Upper lobe of left lung (tissue), 6 donors: ENCODE data around the gene CABCOCO1. TPM values are rescaled to one million over a fixed set of nuclear protein-coding genes. Genes with fewer than 3 reads are reported as not detected.
"Not testable (repeated sequence)": the region's sequence is repeated elsewhere in the genome, so short reads cannot be mapped to it uniquely, and the experiment has no call there.

Experiments
- ATAC-seq, 2 donors: fragments of 200-7000 bp; cut with Tn5 transposase; one replicate each; pipeline ENCODE4 v1.9.1; 2022; ENCODE audit warnings: mild to moderate bottlenecking in 2 of 2, moderate library complexity in 2 of 2; ENCODE audit not compliant: low FRiP score in 2 of 2
- DNase-seq, 2 donors: peaks; one replicate each; pipeline ENCODE4 v3.0.0-alpha.2; 2019 to 2020
- H3K27ac ChIP-seq, 4 donors: fragments of 200-600 bp; sonication (generic); one replicate each; pipeline ENCODE4 v1.5.1; 2016 to 2019
- H3K27me3 ChIP-seq, 4 donors: fragments of 200-600 bp; sonication (generic); one replicate each; pipeline ENCODE4 v1.5.1; 2017 to 2019
- H3K36me3 ChIP-seq, 4 donors: fragments of 200-600 bp; sonication (generic); one replicate each; pipeline ENCODE4 v1.5.1; 2016 to 2019
- H3K4me1 ChIP-seq, 4 donors: fragments of 200-600 bp; sonication (generic); one replicate each; pipeline ENCODE4 v1.5.1; 2018 to 2019
- H3K4me3 ChIP-seq, 4 donors: fragments of 200-600 bp; sonication (generic); one replicate each; pipeline ENCODE4 v1.5.1; 2017 to 2019; ENCODE audit warnings: mild to moderate bottlenecking in 2 of 4, moderate library complexity in 1 of 4
- H3K9me3 ChIP-seq, 4 donors: fragments of 200-600 bp; sonication (generic); one replicate each; pipeline ENCODE4 v1.5.1; 2018 to 2019
- CTCF ChIP-seq, 6 experiments: fragments of 450-650 bp in 4 of 6; fragments of 200-600 bp in 2 of 6; sonication (generic) in 2 of 6; IDR thresholded peaks; one replicate each; pipeline ENCODE4 v1.5.1; 2016 to 2019; ENCODE audit warnings: antibody characterized with exemption in 6 of 6
- EP300 ChIP-seq, 4 donors: sonication (generic); formaldehyde crosslinking; IDR thresholded peaks; one replicate each; pipeline ENCODE4 v1.5.1; 2017; ENCODE audit warnings: antibody characterized with exemption in 4 of 4, control low read depth in 2 of 4
- POLR2A ChIP-seq, 4 donors: fragments of 450-650 bp; IDR thresholded peaks; one replicate each; pipeline ENCODE4 v1.5.1; 2016 to 2017; ENCODE audit warnings: antibody characterized with exemption in 4 of 4, mild to moderate bottlenecking in 2 of 4
- POLR2AphosphoS5 ChIP-seq, 2 donors: sonication (generic); formaldehyde crosslinking; IDR thresholded peaks; one replicate each; pipeline ENCODE4 v1.5.1; 2017; ENCODE audit warnings: antibody characterized with exemption in 2 of 2
- WGBS, 2 donors: methylation state at CpG; one replicate each; pipeline ENCODE4 v1.1.5; 2017 to 2018; 5-methylcytosine and 5-hydroxymethylcytosine counted together
- total RNA-seq, 6 donors: library from RNA; depleted of rRNA in 4 of 6; stranded (reverse); fragments of >200 nt in 4 of 6; gene quantifications; one replicate each; pipeline versions ENCODE4 v1.1.0 to v1.2.1, GENCODE V29; 2016 to 2021
- donor health status: DM: no; HTN: no; CAD: no; lungs with moderate emphysema.
- donor health status: DM: no; HTN: yes; CAD: no; lungs with severe emphysema.

CABCOCO1 gene
- total RNA-seq, 6 donors from 2014 or later, result 1.3 to 12.2 (median 2.3) TPM; not detected in 1

DNA sequence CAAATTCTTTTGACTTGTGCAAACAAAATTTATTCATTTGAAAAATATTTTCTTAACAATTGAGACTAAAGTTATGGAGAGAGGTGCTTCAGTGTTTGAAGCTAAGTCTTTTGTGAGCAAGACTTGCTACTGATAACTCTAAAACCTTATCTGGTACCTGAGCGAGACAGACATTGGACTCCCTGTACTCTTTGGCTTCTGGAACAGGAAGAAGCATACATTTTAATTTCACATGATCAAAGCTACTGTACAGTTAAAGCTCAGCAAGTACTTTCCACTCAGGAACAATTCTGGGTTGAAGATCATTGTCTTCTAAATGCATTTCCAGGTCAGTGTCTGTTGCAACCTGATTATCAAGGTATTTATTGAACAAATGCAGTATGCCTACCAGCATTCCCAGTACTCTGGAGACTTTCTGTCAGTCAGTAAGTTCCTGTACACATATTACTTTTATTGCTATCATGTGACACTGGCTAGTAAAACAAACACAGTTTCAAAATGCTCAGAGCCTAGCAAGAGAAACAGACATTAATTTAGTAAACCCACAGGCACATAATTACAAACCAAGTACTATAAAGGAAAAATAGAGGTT lies 42.4 kb downstream of the CABCOCO1 start:
- 65% methylated on average over 1 of the region's 1 CpG for WGBS, 2 donors
- H3K36me3 ChIP-seq, result no peaks in the 10 kb centered on the region
- no peaks in the 10 kb centered on the region for H3K27me3 ChIP-seq
- no peak for DNase-seq
- no peak for TF ChIP-seq POLR2AphosphoS5 (IDR thresholded peaks at IDR 0.05)
- no peak for TF ChIP-seq POLR2A (IDR thresholded peaks at IDR 0.05)
- no peak for TF ChIP-seq EP300 (IDR thresholded peaks at IDR 0.05)
- no peak for TF ChIP-seq CTCF (IDR thresholded peaks at IDR 0.05)
- no peak for ATAC-seq
- no peaks in the 10 kb centered on the region for H3K9me3 ChIP-seq
- H3K4me1 ChIP-seq, result no peaks in the 10 kb centered on the region
- no peak overlapping the region for H3K27ac ChIP-seq
- H3K4me3 ChIP-seq, result no peak overlapping the region

DNA sequence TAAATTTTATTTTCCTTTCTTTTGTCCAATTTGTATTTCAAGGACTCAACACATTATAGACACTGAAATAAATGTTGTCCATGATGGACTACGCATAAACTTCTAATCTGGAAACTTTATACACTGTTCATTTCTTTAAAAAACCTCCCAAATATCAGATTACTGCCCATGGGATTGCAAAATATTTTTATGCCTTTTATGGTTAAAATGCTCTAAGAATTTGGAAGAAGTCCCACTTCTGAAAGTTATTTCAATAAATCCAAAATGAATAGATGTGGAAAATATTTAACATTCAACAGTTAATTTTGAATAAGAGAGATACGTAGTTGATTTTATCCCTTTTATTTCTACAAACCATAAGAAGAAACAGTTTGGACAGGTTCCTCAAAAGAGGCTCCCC lies 46.1 kb downstream of the CABCOCO1 start:
- no peaks in the 10 kb centered on the region for H3K9me3 ChIP-seq
- H3K4me3 ChIP-seq, result no peak overlapping the region
- H3K27me3 ChIP-seq, result no peaks in the 10 kb centered on the region
- TF ChIP-seq CTCF (IDR thresholded peaks at IDR 0.05), result no peak
- TF ChIP-seq POLR2AphosphoS5 (IDR thresholded peaks at IDR 0.05), result no peak
- no peak for TF ChIP-seq EP300 (IDR thresholded peaks at IDR 0.05)
- TF ChIP-seq POLR2A (IDR thresholded peaks at IDR 0.05), result no peak
- WGBS, 2 donors, result 71 to 78% methylated on average over 2 of the region's 2 CpGs
- H3K27ac ChIP-seq, result no peak overlapping the region
- no peak for DNase-seq
- no peaks in the 10 kb centered on the region for H3K4me1 ChIP-seq
- H3K36me3 ChIP-seq, result no peaks in the 10 kb centered on the region
- ATAC-seq, result no peak

DNA sequence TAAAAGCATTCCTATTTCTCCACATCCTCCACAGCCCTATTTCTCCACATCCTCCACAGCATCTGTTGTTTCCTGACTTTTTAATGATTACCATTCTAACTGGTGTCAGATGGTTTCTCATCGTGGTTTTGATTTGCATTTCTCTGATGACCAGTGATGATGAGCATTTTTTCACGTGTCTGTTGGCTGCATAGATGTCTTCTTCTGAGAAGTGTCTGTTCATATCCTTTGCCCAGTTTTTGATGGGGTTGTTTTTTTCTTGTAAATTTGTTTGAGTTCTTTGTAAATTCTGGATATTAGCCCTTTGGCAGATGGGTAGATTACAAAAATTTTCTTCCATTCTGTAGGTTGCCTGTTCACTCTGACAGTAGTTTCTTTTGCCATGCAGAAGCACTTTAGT lies 49.4 kb downstream of the CABCOCO1 start:
- WGBS, 2 donors, result 57 to 75% methylated on average over 2 of the region's 2 CpGs
- ATAC-seq, H3K27me3 ChIP-seq, H3K9me3 ChIP-seq, H3K27ac ChIP-seq, DNase-seq, H3K4me3 ChIP-seq, H3K4me1 ChIP-seq, H3K36me3 ChIP-seq: not testable (repeated sequence)

GRCh38 chr10:61719475-61719874 lies 56.7 kb downstream of the CABCOCO1 start:
- 94 to 98% methylated on average over 6 of the region's 6 CpGs for WGBS, 2 donors
- H3K27me3 ChIP-seq, H3K36me3 ChIP-seq, DNase-seq, H3K4me1 ChIP-seq, H3K9me3 ChIP-seq, ATAC-seq, H3K4me3 ChIP-seq, H3K27ac ChIP-seq: not testable (repeated sequence)

DNA sequence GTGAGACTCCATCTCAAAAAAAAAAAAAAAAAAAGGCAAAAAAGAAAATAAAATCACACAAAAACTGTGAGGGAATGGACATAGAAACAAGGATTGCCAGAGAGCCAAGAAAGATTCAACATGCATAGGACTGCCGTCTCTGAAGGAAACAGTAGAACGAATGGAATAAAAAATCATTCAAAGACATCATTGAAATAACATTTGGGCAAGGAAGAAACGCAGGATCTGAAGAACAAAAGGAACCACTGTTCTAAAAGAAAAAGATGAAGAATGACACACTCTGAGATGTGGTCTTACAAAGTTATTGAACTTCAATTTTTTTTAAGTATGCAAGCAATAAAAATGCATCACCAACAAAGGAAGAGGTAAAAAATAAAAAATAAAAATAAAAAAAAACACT lies 57.2 kb downstream of the CABCOCO1 start:
- Histone ChIP-seq H3K27me3 (no peaks in the 10 kb centered on the region), H3K36me3 (no peaks in the 10 kb centered on the region), H3K4me1 (no peaks in the 10 kb centered on the region), H3K27ac (no peak overlapping the region), H3K4me3 (no peak overlapping the region), H3K9me3 (no peaks in the 10 kb centered on the region)
- ATAC-seq (no peak), DNase-seq (no peak)
- WGBS, 2 donors, result 95 to 96% methylated on average over 3 of the region's 3 CpGs
- no peak for TF ChIP-seq CTCF (IDR thresholded peaks at IDR 0.05)
- no peak for TF ChIP-seq POLR2A (IDR thresholded peaks at IDR 0.05)
- no peak for TF ChIP-seq EP300 (IDR thresholded peaks at IDR 0.05)
- no peak for TF ChIP-seq POLR2AphosphoS5 (IDR thresholded peaks at IDR 0.05)

GRCh38 chr10:61721431-61721830 lies 58.7 kb downstream of the CABCOCO1 start:
- Histone ChIP-seq H3K4me1 (no peaks in the 10 kb centered on the region), H3K36me3 (no peaks in the 10 kb centered on the region), H3K27me3 (no peaks in the 10 kb centered on the region), H3K9me3 (no peaks in the 10 kb centered on the region), H3K4me3 (no peak overlapping the region), H3K27ac (no peak overlapping the region)
- DNase-seq, result no peak
- peak in 1 of 2 donors; percentile 10 for ATAC-seq
- WGBS, 2 donors, result 75 to 88% methylated on average over 4 of the region's 4 CpGs
- TF ChIP-seq CTCF (IDR thresholded peaks at IDR 0.05) (no peak), POLR2A (IDR thresholded peaks at IDR 0.05) (no peak), POLR2AphosphoS5 (IDR thresholded peaks at IDR 0.05) (no peak), EP300 (IDR thresholded peaks at IDR 0.05) (no peak)

- H3K4me3 ChIP-seq, DNase-seq, H3K4me1 ChIP-seq, H3K27ac ChIP-seq, H3K9me3 ChIP-seq, H3K27me3 ChIP-seq, H3K36me3 ChIP-seq, ATAC-seq: not testable (repeated sequence)
- WGBS, 2 donors, result 81 to 85% methylated on average over 2 of the region's 2 CpGs
These were observed 62.5 kb downstream of the CABCOCO1 start for GRCh38 chr10:61725221-61725620.
